HG02678 (cell line): ENCODE data around the gene KIF18B.

Source experiments
- ATAC-seq: cut with Tn5 transposase; IDR thresholded peaks from one replicate; pipeline ENCODE4 v1.9.1; 2021; ENCODE audit warnings: mild to moderate bottlenecking, moderate library complexity; ENCODE audit not compliant: unreplicated experiment

Gene KIF18B

GRCh38 chr17:44921122-44921882 lies 26.3 kb downstream of the KIF18B start:
- ATAC-seq, result no peak

- no peak for ATAC-seq
Measured at GRCh38 chr17:44920565-44920940, 27.0 kb downstream of the KIF18B start.

- peak; percentile 78 for ATAC-seq
Measured at GRCh38 chr17:44919885-44920564, 27.5 kb downstream of the KIF18B start.

- no peak for ATAC-seq
Measured at GRCh38 chr17:44919411-44919810, 28.2 kb downstream of the KIF18B start.

- ATAC-seq, result no peak
Measured at GRCh38 chr17:44918006-44918405, 29.6 kb downstream of the KIF18B start.

GRCh38 chr17:44917456-44917855 lies 30.1 kb downstream of the KIF18B start:
- ATAC-seq, result no peak

- no peak for ATAC-seq
Measured at GRCh38 chr17:44916781-44917241, 30.8 kb downstream of the KIF18B start.

- no peak for ATAC-seq
Measured at GRCh38 chr17:44915862-44916780, 31.5 kb downstream of the KIF18B start.

- no peak for ATAC-seq
Measured at GRCh38 chr17:44915321-44915726, 32.2 kb downstream of the KIF18B start, which contains the start of gene GFAP. GFAP (minus strand) TSS chr17:44915500; CDS start chr17:44915486, 14 bp downstream.

- ATAC-seq, result no peak
Measured at GRCh38 chr17:44914698-44915271, 32.8 kb downstream of the KIF18B start.

GRCh38 chr17:44914148-44914547 lies 33.4 kb downstream of the KIF18B start:
- no peak for ATAC-seq

- ATAC-seq, result no peak
Measured at GRCh38 chr17:44913676-44914075, 33.9 kb downstream of the KIF18B start.

GRCh38 chr17:44912763-44913544 lies 34.6 kb downstream of the KIF18B start:
- no peak for ATAC-seq

GRCh38 chr17:44911133-44912001 lies 36.2 kb downstream of the KIF18B start:
- no peak for ATAC-seq

GRCh38 chr17:44910231-44911106 lies 37.1 kb downstream of the KIF18B start:
- ATAC-seq, result no peak

GRCh38 chr17:44909681-44910144 lies 37.9 kb downstream of the KIF18B start:
- ATAC-seq, result no peak

- ATAC-seq, result no peak
Measured at GRCh38 chr17:44908761-44909326, 38.7 kb downstream of the KIF18B start.
